ENCODE results near the gene TEAD1.

TEAD1 gene

DNA sequence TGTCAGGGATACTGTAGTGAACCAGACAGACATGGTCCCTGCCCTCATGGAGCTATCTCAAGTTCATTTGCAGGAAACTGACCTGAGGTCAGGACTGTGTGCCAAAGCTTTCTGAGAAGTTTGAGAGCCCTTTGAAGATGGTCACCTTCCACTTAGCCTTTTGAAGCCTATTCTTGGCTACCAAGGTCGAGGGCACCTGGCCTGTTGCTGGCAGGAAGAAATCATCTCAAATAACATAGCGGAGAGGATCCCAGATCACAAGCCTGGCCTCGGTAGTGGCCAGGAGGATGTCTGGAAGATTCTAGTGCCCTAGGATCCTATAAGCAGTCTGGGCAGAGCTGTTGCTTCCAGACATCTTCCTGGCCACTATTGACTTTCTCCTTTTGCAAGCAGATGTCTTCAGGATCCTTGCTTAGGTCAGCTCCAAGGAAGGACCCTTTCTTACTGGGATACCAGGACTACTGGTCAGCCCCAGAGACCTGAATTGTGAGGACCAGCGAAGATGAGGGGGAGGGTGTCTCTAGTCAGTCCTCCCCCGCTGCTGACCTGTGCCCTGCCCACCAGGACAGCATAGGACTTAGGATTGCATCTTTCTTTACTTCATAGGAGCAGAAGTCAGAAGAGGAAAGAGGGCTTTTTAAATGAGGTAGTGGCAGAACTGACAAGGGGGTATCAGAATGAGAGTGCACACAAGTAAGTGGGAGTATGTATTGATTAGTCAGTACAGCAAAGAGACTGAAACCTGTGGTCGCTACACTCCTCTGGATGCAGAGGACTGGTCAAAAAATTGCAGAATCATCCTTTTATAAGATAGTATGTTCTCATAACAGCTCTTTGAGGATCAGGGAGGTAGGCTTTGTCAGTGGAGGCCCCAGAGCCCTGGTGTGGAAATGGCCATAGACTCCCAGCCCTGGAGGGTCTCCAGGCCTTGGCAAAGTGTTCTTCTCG is 94.8 kb downstream of the TEAD1 start:
- DNase-seq, result no peak

GRCh38 chr11:12769834-12770345 is 95.7 kb downstream of the TEAD1 start:
- DNase-seq, result no peak

DNA sequence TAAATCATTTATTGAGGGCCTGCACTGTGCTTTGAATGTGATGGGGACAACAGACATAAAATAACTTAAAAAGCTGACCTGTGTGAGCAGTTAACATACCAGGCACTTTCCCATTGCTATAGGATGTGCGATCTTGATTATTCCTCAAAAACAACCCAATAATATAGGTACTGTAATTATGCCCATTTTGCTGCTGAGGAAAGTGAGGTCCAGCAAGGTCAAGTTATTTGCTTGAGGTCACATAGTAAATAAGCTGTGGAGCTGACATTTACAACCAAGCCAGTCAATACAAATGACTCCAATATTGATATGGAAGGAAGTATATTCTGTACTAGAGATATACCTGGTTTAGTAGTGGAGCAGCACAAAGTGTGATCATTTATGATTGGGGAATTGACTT is 96.2 kb downstream of the TEAD1 start:
- DNase-seq, result no peak

- no peak for DNase-seq
These were observed 96.9 kb downstream of the TEAD1 start for GRCh38 chr11:12770966-12771597.

DNA sequence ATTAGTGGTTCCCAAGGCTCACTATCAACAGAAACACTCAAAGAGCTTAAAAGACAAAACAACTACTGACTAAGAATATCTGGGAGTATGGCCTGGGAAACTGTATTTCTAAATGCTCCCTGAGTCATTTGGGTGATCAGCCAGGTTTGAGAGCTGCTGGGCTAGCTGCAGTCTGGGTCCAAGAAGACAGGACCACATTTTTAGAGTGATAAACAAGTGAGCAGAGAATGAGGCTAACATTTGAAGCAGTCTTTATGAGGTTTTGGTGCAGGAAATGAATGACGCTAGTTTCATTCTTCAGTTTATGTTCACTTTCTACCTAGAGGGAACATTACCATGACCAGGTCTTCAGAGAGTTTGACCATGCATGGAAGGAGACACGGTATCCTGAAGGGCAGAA is 97.7 kb downstream of the TEAD1 start:
- DNase-seq, result no peak

- no peak for DNase-seq
These were observed 98.1 kb downstream of the TEAD1 start for GRCh38 chr11:12772324-12772723.

- no peak for DNase-seq
These were observed 99.4 kb downstream of the TEAD1 start for GRCh38 chr11:12773591-12773990.

GRCh38 chr11:12775955-12776354 is 101.7 kb downstream of the TEAD1 start:
- DNase-seq, result no peak

DNA sequence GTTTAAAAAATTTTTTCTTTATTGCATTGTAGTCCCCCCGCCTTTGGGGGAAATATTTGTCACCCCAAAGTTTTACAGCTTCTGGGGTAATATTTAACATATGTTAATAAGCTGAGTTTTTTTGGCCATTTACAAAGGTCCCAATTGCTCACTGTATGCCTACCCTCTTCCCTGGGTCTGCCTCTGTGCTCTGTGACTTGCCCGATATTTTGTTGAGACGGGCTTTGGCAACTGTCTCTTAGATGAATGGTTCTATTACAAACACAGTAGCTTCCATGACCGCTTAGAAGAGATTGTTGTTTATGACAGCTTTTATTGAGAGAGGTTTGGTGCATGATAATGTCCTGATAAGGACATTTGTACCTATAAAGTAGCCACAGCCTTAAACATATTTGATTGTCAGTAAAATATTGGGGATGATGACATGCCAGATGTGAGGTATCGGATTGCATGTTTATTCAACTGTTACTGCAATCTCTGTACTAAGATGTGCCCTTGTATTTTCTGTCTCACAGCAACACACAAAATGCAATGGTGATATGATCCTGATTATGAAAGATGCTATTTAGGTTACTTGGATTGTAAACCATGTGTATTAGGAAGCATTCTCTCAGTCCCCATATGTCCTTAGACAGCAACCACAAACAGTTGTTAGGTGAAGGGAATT is 103.1 kb downstream of the TEAD1 start:
- DNase-seq, result no peak

GRCh38 chr11:12778240-12778905 is 104.2 kb downstream of the TEAD1 start:
- DNase-seq, result no peak

- no peak for DNase-seq
These were observed 109.5 kb downstream of the TEAD1 start for GRCh38 chr11:12783765-12784164.

DNA sequence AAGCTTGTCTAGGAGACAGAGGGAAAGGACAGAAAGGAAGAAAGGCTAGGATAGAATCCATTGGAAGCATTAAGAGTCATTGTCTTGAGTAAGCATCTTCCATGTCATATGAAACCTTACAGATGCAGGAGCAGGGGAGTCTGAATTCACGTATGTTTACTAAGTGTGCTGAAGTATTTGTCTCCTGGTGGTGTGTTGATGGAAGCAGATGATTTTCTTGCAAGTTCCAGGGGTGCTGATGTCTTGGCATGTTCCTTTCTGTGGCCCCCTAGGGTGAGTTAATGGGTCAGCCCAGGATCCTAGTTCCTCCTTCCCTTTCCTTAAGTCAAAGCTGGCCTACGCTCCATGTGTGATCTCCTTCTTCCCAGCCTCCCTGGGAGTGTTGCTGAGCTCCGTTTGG is 110.2 kb downstream of the TEAD1 start:
- no peak for DNase-seq

GRCh38 chr11:12784987-12785386 is 110.8 kb downstream of the TEAD1 start:
- DNase-seq, result no peak

DNA sequence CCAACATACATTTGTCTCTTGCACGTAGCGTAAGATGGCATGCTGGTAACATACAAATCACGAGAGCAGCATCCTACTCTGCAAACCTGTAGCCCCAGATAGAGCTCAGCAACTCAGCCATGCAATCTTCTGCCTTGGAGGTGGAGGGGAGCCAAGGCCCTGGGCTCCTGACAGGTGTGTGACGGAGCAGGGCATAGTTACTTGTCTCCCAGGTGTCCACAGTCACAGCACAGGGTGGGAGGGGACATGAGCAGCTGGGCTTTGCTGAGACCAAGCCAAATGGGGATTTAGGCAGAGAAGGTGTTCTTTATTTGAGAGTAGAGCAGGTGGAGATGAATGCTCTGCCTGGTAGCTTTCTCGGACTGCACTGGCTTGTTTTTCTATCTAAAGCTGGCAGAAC is 111.7 kb downstream of the TEAD1 start:
- peak; percentile 52 for DNase-seq

DNA sequence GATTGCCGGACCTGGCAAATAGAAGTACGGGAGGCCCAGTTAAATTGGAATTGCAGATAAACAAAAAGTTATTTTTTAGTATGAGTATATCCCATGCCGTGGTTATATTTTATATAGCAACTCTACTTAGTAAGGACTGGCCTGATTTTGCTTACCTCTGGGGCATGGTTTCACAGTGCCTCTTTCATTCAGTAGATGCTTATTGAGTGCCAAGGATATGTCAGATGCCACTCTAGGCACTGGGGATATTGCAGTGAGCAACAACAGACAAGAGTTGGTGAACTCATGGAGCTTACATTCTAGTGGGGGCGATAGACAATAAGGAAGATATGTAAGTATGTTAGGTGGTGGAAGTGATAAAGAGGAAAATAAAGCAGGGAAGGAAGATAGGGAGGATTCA is 112.2 kb downstream of the TEAD1 start:
- DNase-seq, result no peak

DNA sequence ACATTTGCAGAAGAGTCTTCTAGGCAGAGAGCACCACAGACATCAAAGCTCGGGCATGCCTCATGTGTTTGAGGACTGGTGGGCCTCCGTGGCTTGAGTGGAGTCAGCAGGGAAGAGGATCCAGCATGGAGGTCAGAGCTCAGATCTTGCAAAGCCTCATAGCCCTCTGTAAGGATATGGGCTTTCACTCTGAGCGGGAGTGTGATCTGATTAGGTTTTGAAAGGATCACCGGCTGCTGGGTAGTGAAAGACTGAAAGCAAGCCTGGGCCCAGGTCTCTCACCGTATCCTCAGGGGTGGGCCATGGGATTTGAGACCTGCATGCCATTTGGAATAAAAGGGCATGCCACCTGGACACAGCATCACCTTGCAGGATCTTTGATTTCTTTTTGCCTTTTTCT is 112.7 kb downstream of the TEAD1 start:
- no peak for DNase-seq

DNA sequence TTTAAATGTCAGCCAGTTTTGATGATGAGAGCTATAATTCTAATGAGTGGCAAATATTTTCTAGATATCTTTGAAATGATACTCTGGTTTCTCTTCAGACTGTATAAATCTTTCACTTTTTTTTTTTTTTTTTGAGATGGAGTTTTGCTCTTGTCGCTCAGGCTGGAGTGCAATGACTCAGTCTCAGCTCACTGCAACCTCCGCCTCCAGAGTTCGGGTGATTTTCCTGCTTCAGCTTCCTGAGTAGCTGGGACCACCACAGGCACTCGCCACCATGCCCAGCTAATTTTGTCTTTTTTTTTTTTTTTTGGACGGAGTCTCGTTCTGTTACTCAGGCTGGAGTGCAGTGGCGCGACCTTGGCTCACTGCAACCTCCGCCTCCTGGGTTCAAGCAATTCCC is 113.6 kb downstream of the TEAD1 start:
- no peak for DNase-seq

GRCh38 chr11:12789054-12789453 is 114.8 kb downstream of the TEAD1 start:
- DNase-seq, result no peak

DNA sequence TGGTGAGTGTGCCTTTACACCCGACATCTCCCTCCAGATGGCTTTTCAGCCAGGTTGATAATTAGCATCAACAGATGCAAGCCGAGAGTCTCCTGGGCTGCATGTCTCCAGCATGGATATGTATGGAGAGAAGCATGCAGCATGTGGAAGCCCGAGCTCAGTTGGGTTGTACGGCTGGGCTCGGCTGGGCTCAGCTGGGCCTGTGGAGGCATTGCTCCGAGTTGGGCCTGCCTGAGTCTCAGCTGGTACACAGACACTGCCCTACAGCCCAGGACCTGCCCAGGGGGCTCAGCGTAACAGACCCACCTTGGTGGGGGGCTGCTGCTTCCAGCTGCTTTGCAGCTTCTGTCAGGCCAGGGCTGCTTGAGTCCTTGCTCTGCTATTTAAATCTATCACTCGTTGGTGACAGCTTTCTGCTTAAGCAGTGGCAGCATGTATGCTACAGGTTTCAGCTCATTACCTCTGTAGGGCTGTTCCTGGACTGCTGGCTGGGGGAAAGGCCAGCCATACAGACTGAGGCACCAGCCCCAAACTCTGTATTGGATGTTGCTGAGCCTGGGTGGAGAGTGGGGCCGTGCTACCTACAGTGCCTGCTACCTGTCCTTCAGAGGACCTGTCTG is 115.5 kb downstream of the TEAD1 start:
- DNase-seq, result no peak

GRCh38 chr11:12790861-12791616 is 116.8 kb downstream of the TEAD1 start:
- DNase-seq, result no peak

DNA sequence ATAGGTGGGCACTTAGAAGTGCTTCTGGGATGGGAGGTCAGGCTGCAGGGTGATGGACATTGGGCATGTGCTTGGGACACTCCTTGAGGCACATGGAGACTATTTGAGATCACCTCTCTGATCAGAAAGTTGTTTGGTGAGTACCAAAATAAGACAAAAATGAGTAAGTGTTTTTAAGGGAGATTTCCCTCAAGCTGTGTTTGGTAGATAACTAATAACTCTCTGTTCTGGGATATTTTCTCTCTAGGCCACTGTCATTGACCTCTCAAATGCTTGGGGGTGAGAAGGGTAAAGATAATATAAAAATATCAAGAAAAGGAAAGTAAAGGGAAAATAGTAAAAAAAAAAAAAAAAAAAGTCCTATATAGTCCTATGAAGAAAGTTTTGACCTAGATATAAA is 117.8 kb downstream of the TEAD1 start:
- no peak for DNase-seq

- no peak for DNase-seq
These were observed 118.4 kb downstream of the TEAD1 start for GRCh38 chr11:12792590-12792989.

Measured in NCI-H1436 (cell line).